GM19324 (cell line): Measurements from ENCODE around the gene CYB561.
A peak's percentile ranks its signal among the peaks of the same experiment; 100 is the strongest.

ENCODE experiments used
- ATAC-seq: cut with Tn5 transposase; IDR thresholded peaks from one replicate; pipeline ENCODE4 v1.9.1; 2021; ENCODE audit warnings: mild to moderate bottlenecking, moderate library complexity; ENCODE audit not compliant: unreplicated experiment, low FRiP score

Gene CYB561

GRCh38 chr17:63445954-63446752 lies at the start of gene CYB561:
TSS of gene CYB561 (minus strand) at chr17:63446306. CDS start at chr17:63437547, 8,759 bp downstream.
- peak; percentile 46 for ATAC-seq

GRCh38 chr17:63495491-63495890 lies 49.4 kb upstream of the CYB561 start:
- no peak for ATAC-seq

GRCh38 chr17:63494300-63494928 lies 48.3 kb upstream of the CYB561 start:
- no peak for ATAC-seq

DNA sequence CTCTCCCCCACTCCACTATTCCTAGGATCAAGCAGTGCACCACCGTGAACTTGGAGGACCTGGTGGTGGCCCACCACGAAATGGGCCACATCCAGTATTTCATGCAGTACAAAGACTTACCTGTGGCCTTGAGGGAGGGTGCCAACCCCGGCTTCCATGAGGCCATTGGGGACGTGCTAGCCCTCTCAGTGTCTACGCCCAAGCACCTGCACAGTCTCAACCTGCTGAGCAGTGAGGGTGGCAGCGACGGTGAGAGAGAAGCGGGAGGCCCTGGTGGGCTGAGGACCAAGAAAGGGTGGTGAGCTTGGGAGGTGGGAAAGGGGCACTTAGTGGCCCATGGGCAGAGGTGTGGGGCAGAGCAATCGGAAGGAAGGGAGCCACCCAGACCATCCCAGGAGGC lies 47.3 kb upstream of the CYB561 start:
- ATAC-seq, result no peak

GRCh38 chr17:63492940-63493339 lies 46.8 kb upstream of the CYB561 start:
- no peak for ATAC-seq

GRCh38 chr17:63491977-63492618 lies 46.0 kb upstream of the CYB561 start:
- no peak for ATAC-seq

GRCh38 chr17:63491413-63491812 lies 45.3 kb upstream of the CYB561 start:
- no peak for ATAC-seq

DNA sequence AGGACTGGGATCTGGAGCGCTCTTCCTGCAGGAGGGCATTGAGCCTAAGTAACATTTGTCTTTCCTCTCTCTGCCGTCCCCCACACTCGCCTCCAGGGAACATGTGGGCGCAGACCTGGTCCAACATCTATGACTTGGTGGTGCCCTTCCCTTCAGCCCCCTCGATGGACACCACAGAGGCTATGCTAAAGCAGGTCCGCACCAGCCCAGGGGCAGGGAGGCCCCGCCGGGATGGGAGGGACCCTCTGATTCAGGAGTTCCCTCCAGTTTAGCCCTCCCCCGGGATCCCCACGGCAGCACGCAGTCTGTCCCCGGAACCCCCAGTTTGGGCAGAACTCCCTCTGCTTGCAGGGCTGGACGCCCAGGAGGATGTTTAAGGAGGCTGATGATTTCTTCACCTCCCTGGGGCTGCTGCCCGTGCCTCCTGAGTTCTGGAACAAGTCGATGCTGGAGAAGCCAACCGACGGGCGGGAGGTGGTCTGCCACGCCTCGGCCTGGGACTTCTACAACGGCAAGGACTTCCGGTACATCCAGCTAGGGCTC lies 44.8 kb upstream of the CYB561 start:
- ATAC-seq, result no peak

GRCh38 chr17:63490329-63490728 lies 44.2 kb upstream of the CYB561 start:
- no peak for ATAC-seq

DNA sequence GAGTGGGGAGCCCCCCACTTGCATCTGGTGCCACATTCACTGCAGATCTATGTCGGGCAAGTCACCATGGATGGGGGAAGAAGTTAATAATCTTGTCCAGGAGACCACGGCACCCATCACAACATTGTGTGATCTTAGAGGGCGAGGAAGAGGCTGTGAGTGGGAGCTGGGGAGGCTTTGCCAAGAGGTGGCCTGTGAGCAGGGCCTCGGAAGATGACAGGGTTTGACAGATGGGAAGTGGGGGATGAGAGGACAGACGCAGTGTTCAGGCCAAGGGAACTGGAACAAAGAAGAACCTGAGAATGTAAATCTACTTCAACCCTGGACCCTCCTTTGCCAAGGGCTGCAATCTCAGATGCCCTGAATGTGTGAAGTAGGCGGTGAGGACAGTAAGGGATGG lies 43.2 kb upstream of the CYB561 start:
- no peak for ATAC-seq

- ATAC-seq, result no peak
These were observed 42.7 kb upstream of the CYB561 start for GRCh38 chr17:63488851-63489250.

DNA sequence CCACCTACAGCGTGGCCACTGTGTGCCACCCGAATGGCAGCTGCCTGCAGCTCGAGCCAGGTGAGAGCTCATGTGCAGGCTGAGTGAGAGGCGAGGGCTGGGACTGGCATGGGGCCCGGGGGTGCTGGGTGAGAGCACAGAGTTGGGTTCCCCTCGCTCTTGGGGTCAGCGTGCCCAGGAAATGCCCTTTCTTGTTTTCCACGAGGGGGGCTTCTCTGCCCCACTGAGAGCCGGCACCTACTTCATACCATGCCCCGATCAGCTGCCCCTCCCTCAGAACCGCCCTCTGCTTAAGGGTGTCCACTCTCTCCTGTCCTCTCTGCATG lies 40.9 kb upstream of the CYB561 start:
- no peak for ATAC-seq

DNA sequence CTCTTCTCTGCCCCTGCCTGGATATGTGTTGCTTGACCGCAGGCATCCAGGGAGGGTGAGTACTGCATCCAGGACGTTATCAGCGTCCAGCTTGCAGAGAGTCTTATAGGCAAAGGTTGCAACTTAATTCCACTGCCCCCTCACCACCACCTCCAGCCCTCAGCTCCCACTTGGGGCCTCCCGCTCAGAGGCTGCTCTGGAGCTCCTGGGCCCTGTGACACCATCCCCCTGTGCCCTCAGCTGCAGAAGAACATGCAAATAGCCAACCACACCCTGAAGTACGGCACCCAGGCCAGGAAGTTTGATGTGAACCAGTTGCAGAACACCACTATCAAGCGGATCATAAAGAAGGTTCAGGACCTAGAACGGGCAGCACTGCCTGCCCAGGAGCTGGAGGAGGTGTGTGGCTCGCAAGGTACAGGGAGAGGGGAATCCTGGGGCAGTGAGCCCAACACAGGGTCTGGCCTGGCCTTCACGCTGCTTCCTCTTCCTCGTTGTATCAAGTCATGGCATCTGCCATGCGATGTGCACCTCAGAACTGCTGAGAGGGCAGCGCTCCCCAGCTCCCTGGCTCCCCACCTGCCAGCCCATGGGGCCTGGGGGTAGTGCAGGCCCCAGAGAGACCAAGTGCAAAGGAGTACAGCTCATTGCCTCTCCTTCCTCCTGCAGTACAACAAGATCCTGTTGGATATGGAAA lies 40.4 kb upstream of the CYB561 start:
- ATAC-seq, result no peak

GRCh38 chr17:63483655-63484575 lies 37.8 kb upstream of the CYB561 start:
- ATAC-seq, result no peak

DNA sequence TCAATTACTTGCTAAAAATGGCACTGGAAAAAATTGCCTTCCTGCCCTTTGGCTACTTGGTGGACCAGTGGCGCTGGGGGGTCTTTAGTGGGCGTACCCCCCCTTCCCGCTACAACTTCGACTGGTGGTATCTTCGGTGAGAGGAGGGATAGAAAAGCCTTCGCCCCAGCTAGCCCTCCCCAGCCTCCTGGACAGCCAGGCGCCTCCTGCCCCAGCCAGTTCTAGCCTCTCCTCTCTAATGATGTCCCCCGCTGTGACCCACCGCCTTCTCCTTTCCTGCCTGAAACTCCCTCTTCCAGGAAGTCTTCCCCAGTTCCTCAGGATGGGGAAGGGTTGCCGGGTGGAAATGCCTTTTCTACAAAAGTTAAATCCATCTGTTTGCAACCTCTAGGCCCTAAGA lies 36.9 kb upstream of the CYB561 start:
- ATAC-seq, result no peak

DNA sequence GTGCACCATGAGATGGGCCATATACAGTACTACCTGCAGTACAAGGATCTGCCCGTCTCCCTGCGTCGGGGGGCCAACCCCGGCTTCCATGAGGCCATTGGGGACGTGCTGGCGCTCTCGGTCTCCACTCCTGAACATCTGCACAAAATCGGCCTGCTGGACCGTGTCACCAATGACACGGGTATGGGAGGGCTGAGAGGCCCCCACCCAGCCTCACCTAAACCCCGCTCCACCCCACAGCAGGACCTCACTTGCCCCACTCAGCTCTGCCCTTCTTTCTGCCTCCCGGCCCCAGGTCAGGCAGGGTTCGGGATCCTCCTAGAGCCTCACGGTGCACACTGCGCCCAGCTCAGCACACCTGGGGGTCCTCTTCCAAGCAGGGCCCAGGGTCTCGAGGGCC lies 36.4 kb upstream of the CYB561 start:
- ATAC-seq, result no peak

GRCh38 chr17:63481488-63481870 lies 35.4 kb upstream of the CYB561 start:
- ATAC-seq, result no peak

DNA sequence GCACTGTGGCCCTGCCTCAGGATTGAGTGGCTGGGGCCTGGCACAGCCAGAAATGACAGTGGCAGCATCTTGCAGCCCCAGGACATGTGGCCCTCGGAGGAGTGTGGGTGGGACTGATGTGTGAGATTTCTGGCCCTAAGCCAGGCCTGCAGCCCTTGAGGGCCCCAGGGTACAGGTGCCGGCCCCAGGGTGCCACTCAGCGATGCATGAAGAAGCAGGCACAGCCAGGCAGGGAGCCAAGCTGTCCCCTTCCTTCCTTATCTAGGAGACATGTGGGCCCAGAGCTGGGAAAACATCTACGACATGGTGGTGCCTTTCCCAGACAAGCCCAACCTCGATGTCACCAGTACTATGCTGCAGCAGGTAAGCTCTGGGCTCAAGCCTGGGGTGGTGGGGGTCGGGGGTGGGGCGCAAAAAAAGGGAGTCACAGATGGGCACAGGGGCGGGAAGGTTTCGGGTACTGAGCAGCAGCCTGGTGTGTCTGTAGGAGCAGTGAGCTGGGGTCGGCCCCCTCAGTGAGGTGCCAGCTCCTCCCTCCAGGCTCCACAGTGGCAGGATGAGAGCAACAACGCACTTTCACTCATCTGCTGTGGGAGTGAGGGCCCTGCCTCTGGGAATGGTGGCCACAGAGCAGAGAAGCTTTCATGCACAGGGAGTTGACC lies 34.9 kb upstream of the CYB561 start:
- ATAC-seq, result no peak

DNA sequence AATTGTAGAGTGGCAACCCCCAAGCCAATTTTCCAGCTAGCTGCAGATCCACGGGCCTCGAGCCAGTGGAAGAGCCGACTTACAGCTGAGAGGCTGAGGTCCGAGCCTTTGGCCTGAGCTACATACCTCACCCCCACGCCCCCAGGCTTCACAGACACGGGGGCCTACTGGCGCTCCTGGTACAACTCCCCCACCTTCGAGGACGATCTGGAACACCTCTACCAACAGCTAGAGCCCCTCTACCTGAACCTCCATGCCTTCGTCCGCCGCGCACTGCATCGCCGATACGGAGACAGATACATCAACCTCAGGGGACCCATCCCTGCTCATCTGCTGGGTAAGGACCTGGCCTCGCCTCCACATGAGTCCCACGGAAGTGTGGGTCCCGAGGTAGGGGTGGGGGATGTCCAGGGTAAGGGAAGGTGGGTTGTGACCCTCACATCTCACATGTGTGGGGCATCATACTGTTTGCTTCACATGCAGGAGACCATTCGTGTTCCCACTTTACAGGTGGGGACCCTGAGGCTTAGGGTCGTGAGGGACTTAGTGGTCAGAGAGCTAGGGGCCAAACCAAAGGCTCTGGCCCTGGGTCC lies 34.2 kb upstream of the CYB561 start:
- ATAC-seq, result no peak
